Nephron (organoid): ENCODE measurements around the gene TCF20.

Source experiments
- H3K27ac Mint-ChIP-seq, 3 experiments: 2 replicates each; pipeline ENCODE4 v1.8.0; 2020; ENCODE audit warnings: mixed read lengths in 3 of 3, mild to moderate bottlenecking in 2 of 3, moderate library complexity in 1 of 3
- H3K27me3 Mint-ChIP-seq: 2 replicates; pipeline ENCODE4 v1.8.0; 2021; ENCODE audit warnings: low read depth, mild to moderate bottlenecking, moderate library complexity, mixed read lengths
- H3K36me3 Mint-ChIP-seq: 2 replicates; pipeline ENCODE4 v1.8.0; 2020; ENCODE audit warnings: low read depth, mixed read lengths
- H3K4me1 Mint-ChIP-seq: 2 replicates; pipeline ENCODE4 v1.8.0; 2020; ENCODE audit warnings: mixed read lengths
- H3K4me3 Mint-ChIP-seq, 3 experiments: 2 replicates each; pipeline ENCODE4 v1.8.0; 2020; ENCODE audit warnings: mild to moderate bottlenecking in 3 of 3, mixed read lengths in 3 of 3, moderate library complexity in 2 of 3
- H3K9me3 Mint-ChIP-seq: 2 replicates; pipeline ENCODE4 v1.8.0; 2020; ENCODE audit warnings: mixed read lengths
- CTCF ChIP-seq, 3 experiments: fragments of 200-600 bp; sonication (generic); IDR thresholded peaks; one replicate each; pipeline ENCODE4 v1.5.0; 2021; ENCODE audit warnings: antibody characterized with exemption in 3 of 3; ENCODE audit not compliant: unreplicated experiment in 3 of 3

Gene TCF20

GRCh38 chr22:42303396-42304323 lies 33.2 kb upstream of the TCF20 start:
- Mint-ChIP-seq H3K4me3 (peak overlapping the region in 1 of 3 experiments; percentile 10), H3K36me3 (no peaks in the 10 kb centered on the region), H3K27me3 (peaks cover 63% of the 10 kb centered on the region), H3K4me1 (peaks cover 37% of the 10 kb centered on the region), H3K9me3 (no peaks in the 10 kb centered on the region), H3K27ac (peak overlapping the region in 2 of 3 experiments; percentile 77 to 83)
- TF ChIP-seq CTCF (IDR thresholded peaks at IDR 0.05; ENCODE audit: unreplicated experiment in 3 of 3): no peak

DNA sequence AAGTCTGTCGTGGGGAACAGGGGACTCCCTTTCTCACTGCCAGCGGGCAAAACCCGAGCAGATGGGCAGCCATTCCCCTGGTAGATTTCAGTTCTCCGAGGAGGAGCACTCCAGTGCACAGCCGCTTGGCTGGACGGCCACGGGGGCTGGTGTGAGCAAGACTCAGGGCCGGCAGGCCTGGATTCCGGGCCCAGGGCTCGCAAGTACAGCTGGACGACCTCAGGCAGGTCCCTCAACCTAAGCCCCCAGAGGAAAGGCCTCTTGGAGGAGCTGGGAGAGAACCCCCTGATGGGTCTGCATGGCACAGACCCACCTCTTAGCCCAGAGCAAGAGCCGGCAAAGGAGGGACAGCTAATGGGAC lies 31.3 kb upstream of the TCF20 start:
- Mint-ChIP-seq H3K9me3 (no peaks in the 10 kb centered on the region), H3K27me3 (peaks cover 58% of the 10 kb centered on the region), H3K4me3 (no peak overlapping the region), H3K4me1 (peaks cover 42% of the 10 kb centered on the region), H3K36me3 (no peaks in the 10 kb centered on the region), H3K27ac (no peak overlapping the region)
- TF ChIP-seq CTCF (IDR thresholded peaks at IDR 0.05; ENCODE audit: unreplicated experiment in 3 of 3): no peak

DNA sequence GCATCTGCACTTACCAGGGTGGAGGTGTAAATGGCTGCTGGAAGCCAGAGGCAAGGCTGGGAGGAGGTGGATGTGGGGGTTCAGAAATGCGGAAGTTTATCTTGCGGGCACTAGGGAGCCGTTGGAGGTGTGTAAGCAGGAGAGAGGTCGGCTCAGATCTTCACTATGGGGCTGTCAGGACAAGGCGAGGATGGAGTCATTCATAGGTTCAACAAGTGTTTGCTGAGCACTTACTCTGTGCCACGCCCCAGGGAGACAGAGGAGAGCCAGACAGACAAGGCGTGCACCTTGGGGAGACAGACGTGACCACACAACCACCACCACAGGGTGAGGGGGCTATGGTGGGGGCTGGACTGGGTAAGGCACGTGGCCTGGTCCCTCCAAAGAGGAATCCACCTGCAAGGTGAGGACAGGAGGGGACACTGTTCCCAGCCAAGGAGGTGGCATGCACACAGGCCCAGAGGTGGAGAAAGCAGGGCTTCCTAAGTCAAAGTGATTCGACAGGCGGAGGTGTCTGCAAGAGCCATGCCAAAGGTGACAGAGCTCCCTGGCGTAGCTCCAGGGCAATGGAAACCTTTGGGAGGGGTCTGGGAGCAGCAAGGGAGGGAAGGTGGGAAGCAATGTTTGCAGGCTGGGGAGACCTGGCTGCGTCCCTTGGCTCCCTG lies 30.8 kb upstream of the TCF20 start:
- TF ChIP-seq CTCF (IDR thresholded peaks at IDR 0.05; ENCODE audit: unreplicated experiment in 3 of 3): no peak
- Mint-ChIP-seq H3K27ac (peak overlapping the region in 2 of 3 experiments; percentile 95 to 98), H3K4me3 (peak overlapping the region in 2 of 3 experiments; percentile 22 to 30), H3K27me3 (peaks cover 60% of the 10 kb centered on the region), H3K36me3 (no peaks in the 10 kb centered on the region), H3K9me3 (no peaks in the 10 kb centered on the region), H3K4me1 (peaks cover 42% of the 10 kb centered on the region)

DNA sequence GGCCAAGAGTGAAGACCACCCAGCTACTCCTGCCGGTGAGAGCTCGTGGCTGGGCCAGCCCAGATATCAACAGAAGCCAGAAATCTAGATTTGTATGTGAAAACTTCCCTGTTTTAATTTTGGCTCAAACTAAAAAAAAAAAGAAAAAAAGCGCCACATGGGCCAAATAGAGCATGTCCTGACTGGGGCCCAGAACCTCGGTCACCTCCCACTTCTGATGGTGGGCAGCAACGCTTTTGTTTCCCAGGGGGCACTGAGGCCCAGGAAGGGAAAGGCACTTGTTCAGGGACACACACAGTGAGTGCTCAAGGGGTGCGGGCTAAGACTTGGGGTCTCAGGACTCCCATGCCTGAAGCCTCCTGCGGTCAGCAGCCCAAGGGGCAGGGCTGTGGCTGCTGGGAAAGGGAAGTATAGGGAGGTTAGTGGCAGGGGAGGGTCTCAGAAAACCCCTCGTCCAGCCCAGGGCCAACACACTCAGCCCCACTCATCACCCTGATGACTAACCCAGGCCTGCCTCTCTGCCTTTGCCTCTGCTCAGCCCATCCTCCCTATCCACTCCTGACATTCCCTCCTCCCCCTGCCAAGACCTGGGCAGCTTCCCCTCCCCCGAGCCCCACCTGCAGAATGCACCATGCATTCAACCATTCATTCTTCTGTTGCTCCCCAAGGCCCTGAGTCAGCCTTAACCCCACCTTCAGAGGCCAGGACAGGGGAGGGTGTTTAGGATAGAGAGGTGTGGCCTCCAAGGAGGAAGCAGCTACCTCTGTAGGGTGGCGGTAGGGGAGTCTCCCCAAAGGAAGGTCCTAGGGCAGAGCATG lies 30.0 kb upstream of the TCF20 start:
- TF ChIP-seq CTCF (IDR thresholded peaks at IDR 0.05; ENCODE audit: unreplicated experiment in 3 of 3): no peak
- Mint-ChIP-seq H3K4me3 (peak overlapping the region; percentile 23 to 56 (median 38)), H3K9me3 (no peaks in the 10 kb centered on the region), H3K36me3 (no peaks in the 10 kb centered on the region), H3K27ac (peak overlapping the region; percentile 16 to 98 (median 95)), H3K4me1 (peaks cover 42% of the 10 kb centered on the region), H3K27me3 (peaks cover 58% of the 10 kb centered on the region)

DNA sequence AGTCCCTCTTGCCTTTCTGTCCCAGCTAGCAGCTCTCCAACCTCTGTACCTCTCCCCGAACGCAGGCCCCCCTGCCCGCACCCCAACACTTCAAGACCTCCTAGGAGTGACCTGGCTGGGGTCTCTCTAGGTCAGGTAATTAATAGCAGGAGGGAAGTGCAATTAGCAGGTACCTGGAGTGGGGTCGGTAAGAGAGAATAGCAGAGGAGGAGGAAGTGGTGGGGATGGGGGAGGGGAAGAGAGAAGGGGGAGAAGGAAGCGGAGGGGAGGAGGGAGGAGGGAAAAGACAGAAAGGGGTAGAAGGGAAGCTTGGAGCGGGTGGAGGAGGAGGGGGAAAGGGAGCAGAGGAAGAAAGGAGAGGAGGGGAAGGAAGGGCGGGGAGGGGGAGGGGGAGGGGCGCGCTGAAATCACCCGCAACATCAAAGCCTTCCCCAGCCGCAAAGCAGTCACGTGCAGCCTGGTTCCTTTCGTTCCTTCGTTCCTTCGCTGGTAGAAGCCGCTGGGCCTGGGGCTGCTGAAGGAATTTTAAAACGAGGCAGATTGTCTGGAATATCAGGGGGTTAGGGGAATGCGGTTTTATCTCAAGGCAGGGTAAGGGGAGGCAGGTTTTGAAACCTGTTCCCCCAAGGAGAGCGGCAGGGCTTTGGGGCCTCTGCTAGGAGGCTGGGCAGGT lies 29.3 kb upstream of the TCF20 start:
- H3K9me3 Mint-ChIP-seq: no peaks in the 10 kb centered on the region
- H3K27ac Mint-ChIP-seq: peak overlapping the region; percentile 16 to 98 (median 95)
- H3K4me3 Mint-ChIP-seq: peak overlapping the region; percentile 23 to 56 (median 38)
- H3K27me3 Mint-ChIP-seq: peaks cover 53% of the 10 kb centered on the region
- H3K4me1 Mint-ChIP-seq: peaks cover 42% of the 10 kb centered on the region
- no peaks in the 10 kb centered on the region for H3K36me3 Mint-ChIP-seq
- TF ChIP-seq CTCF (IDR thresholded peaks at IDR 0.05; ENCODE audit: unreplicated experiment in 3 of 3): no peak
